Measurements from ENCODE around the gene FBXW12.

DNA sequence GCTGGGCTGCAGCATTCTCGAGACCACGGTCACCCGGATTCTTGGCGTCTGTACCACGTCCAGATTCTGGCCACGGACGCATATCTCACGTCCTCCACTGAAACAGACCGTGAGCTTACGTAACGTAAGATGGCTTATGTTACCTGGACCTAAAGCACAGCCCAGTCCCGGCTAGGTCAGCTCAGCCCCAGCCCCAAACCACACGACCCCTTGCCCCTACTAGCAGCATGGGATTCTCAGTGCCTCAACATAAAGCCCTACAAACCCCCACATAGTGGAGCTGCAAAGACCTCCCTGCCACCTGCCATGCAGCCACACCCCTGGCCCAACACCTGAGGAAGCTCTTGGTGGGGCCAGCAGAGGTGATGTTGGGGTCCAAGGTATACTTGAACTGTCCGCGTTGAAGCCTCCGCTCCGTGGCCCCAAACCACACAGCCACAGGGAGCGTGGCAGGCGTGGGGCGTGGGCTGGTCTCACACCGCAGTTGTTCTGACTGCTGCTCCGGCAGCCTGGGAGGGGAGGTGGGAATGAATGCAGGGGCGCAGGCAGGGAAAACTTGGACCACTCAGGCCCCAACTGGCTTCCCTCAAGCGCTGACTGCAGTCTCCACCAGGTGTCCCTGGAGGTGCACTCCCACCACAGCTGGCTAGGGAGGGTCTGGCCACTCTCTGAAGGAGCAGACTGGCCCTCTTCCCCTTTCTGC is 43.4 kb downstream of the FBXW12 start:
- no peak for TF ChIP-seq POLR2A (IDR thresholded peaks at IDR 0.05)
- TF ChIP-seq, protein P1, sequence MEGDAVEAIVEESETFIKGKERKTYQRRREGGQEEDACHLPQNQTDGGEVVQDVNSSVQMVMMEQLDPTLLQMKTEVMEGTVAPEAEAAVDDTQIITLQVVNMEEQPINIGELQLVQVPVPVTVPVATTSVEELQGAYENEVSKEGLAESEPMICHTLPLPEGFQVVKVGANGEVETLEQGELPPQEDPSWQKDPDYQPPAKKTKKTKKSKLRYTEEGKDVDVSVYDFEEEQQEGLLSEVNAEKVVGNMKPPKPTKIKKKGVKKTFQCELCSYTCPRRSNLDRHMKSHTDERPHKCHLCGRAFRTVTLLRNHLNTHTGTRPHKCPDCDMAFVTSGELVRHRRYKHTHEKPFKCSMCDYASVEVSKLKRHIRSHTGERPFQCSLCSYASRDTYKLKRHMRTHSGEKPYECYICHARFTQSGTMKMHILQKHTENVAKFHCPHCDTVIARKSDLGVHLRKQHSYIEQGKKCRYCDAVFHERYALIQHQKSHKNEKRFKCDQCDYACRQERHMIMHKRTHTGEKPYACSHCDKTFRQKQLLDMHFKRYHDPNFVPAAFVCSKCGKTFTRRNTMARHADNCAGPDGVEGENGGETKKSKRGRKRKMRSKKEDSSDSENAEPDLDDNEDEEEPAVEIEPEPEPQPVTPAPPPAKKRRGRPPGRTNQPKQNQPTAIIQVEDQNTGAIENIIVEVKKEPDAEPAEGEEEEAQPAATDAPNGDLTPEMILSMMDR (IDR thresholded peaks at IDR 0.05), result no peak

All from ovary (tissue), 3 donors.